ENCODE measurements around the gene GALNT17.

- TF ChIP-seq POLR2A (IDR thresholded peaks at IDR 0.05) (no peak), CTCF (IDR thresholded peaks at IDR 0.05) (no peak), POLR2AphosphoS5 (IDR thresholded peaks at IDR 0.05) (no peak)
These were observed 442.4 kb downstream of the GALNT17 start for GRCh38 chr7:71574153-71574860.

All from prostate gland (tissue), 2 donors.